Measurements from ENCODE around the gene SUN1.

DNA sequence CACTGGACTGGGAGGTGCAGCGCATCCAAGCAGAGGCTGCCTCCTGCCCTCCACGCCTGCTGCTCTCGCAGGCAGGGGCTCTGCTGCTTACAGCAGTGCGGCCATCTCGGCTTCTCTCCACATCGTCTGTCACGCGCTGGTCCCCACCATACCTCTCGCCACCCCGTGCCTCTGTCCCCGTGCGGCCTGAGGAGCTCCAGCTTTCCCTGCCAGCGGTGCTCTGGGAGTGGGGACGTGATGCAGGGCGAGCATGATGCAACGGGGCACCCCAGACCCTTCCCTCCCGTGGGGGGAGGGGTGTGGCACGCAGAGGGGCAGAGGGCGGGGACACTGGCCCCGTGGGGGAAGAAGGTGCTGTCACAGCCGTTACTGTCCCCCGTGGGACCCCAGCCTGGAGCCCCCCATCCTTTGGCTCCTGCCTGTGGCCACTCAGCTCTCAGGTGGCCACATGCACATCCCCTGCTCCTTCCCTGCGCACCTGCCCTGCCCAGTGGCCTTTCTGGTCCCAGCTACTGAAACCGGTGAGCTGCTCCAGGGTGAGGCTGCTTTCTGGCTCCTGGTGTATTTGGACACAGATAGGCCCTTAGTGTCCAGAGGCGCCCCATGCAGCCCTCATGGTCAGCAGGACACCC is 53.1 kb downstream of the SUN1 start:
- TF ChIP-seq, protein P1, sequence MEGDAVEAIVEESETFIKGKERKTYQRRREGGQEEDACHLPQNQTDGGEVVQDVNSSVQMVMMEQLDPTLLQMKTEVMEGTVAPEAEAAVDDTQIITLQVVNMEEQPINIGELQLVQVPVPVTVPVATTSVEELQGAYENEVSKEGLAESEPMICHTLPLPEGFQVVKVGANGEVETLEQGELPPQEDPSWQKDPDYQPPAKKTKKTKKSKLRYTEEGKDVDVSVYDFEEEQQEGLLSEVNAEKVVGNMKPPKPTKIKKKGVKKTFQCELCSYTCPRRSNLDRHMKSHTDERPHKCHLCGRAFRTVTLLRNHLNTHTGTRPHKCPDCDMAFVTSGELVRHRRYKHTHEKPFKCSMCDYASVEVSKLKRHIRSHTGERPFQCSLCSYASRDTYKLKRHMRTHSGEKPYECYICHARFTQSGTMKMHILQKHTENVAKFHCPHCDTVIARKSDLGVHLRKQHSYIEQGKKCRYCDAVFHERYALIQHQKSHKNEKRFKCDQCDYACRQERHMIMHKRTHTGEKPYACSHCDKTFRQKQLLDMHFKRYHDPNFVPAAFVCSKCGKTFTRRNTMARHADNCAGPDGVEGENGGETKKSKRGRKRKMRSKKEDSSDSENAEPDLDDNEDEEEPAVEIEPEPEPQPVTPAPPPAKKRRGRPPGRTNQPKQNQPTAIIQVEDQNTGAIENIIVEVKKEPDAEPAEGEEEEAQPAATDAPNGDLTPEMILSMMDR (conservative IDR thresholded peaks at IDR 0.05; ENCODE audit: low read length) = no peak
- TF ChIP-seq EZH2phosphoT487 (IDR thresholded peaks at IDR 0.05; ENCODE audit: borderline replicate concordance, low read depth, low read length) = no peak
